ENCODE measurements around the gene HNMT.

DNA sequence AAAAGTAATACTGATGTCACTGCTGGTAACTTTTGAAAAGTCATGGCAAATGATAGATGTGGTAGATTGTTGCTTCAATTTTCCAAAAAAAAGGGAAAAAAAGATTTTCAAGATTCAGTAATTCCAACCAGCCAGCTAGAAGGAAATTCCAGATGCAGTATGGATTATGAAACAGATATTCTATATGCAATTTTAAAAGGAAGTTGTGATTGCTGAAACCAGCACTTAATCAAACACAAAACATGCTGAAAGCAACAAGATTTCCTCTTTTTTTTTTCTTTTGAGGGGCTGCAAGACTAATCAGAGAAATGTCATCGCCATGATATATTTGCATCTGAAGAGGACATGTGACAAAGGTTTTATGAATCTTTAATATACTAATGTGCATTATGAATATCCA is 5.1 kb upstream of the HNMT start:
- TF ChIP-seq, protein P1, sequence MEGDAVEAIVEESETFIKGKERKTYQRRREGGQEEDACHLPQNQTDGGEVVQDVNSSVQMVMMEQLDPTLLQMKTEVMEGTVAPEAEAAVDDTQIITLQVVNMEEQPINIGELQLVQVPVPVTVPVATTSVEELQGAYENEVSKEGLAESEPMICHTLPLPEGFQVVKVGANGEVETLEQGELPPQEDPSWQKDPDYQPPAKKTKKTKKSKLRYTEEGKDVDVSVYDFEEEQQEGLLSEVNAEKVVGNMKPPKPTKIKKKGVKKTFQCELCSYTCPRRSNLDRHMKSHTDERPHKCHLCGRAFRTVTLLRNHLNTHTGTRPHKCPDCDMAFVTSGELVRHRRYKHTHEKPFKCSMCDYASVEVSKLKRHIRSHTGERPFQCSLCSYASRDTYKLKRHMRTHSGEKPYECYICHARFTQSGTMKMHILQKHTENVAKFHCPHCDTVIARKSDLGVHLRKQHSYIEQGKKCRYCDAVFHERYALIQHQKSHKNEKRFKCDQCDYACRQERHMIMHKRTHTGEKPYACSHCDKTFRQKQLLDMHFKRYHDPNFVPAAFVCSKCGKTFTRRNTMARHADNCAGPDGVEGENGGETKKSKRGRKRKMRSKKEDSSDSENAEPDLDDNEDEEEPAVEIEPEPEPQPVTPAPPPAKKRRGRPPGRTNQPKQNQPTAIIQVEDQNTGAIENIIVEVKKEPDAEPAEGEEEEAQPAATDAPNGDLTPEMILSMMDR (IDR thresholded peaks at IDR 0.05; ENCODE audit: low read depth, low read length, poor library complexity, severe bottlenecking) = no peak
- TF ChIP-seq EZH2phosphoT487 (IDR thresholded peaks at IDR 0.05; ENCODE audit: borderline replicate concordance, low read length) = no peak
